GM12872 (cell line): ENCODE data around the gene TCHHL1.

Source experiments
- TF ChIP-seq, protein P1 (sequence below): IDR thresholded peaks from 3 replicates; pipeline ENCODE4 v1.5.1; 2011; ENCODE audit warnings: low read depth, mild to moderate bottlenecking, low read length, moderate library complexity; ENCODE audit not compliant: insufficient read depth

The TCHHL1 gene

GRCh38 chr1:152034654-152035538 lies 54.0 kb downstream of the TCHHL1 start:
- TF ChIP-seq, protein P1, sequence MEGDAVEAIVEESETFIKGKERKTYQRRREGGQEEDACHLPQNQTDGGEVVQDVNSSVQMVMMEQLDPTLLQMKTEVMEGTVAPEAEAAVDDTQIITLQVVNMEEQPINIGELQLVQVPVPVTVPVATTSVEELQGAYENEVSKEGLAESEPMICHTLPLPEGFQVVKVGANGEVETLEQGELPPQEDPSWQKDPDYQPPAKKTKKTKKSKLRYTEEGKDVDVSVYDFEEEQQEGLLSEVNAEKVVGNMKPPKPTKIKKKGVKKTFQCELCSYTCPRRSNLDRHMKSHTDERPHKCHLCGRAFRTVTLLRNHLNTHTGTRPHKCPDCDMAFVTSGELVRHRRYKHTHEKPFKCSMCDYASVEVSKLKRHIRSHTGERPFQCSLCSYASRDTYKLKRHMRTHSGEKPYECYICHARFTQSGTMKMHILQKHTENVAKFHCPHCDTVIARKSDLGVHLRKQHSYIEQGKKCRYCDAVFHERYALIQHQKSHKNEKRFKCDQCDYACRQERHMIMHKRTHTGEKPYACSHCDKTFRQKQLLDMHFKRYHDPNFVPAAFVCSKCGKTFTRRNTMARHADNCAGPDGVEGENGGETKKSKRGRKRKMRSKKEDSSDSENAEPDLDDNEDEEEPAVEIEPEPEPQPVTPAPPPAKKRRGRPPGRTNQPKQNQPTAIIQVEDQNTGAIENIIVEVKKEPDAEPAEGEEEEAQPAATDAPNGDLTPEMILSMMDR = peak; percentile 82

DNA sequence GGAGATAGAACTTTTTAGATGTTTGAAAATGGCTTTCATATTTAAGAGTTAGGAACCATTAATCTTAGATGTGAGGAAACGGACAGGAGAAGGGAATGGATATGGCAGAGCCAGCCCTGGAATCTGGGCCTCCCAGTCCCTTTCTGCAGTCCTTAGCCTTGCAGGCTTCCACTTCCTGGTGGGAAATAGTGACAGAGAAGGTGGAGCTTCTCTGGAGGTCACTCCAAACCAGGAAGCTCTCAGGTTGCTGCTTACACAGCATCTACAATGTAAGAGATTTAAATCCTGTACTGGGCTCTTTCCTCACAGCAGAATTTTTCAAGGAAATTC lies 54.6 kb downstream of the TCHHL1 start:
- TF ChIP-seq, protein P1 = no peak
